Fibroblast of skin of back (primary cell): ENCODE data around the gene CHRNB1.
A peak's percentile ranks its signal among the peaks of the same experiment; 100 is the strongest.
"Not testable (repeated sequence)": the region's sequence is repeated elsewhere in the genome, so short reads cannot be mapped to it uniquely, and the experiment has no call there.

Experiments used
- DNase-seq: peaks from one replicate; pipeline ENCODE4 v3.0.0-alpha.2; 2013

CHRNB1 gene

GRCh38 chr17:7468804-7469389 lies 24.0 kb downstream of the CHRNB1 start:
- DNase-seq: no peak

DNA sequence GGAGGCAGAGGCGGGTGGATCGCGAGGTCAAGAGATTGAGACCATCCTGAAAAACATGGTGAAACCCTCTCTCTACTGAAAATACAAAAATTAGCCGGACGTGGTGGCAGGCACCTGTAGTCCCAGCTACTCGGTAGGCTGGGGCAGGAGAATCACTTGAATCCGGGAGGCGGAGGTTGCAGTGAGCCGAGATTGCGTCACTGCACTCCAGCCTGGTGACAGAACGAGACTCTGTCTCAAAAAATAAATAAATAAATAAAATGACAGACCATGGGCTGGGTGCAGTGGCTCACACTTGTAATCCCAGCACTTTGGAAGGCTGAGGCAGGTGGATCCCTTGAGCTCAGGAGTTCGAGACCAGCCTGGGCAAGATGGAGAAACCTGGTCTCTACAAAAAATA lies 25.0 kb downstream of the CHRNB1 start:
- DNase-seq: not testable (repeated sequence)

GRCh38 chr17:7470457-7470973 lies 25.7 kb downstream of the CHRNB1 start:
- not testable (repeated sequence) for DNase-seq

DNA sequence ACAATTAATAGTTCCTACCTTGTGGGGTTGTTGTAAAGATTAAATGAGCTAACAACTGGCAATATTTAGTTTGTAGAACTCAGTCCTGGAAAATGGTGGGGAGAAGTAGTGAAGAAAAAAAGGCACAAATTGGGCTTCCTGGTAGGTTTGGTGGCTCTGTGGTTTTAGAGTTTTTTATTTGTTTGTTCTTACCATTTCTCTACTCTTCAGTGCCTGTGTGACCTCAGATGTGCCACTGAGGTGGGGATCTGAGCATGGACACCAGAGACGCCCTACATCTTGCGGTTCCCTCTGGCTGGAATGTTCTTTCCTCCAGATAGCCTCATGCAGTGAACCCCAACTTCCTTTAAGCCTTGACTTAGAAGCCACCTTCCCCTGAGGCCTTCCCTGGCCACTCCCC lies 26.9 kb downstream of the CHRNB1 start:
- no peak for DNase-seq

GRCh38 chr17:7474767-7475166 lies 29.9 kb downstream of the CHRNB1 start:
- DNase-seq: not testable (repeated sequence)

GRCh38 chr17:7475764-7476422 lies 31.0 kb downstream of the CHRNB1 start:
- DNase-seq: peak; percentile 9

- DNase-seq: peak; percentile 36
Observed at GRCh38 chr17:7476494-7476893, 31.6 kb downstream of the CHRNB1 start.

GRCh38 chr17:7476951-7477350 lies 32.1 kb downstream of the CHRNB1 start:
- no peak for DNase-seq

DNA sequence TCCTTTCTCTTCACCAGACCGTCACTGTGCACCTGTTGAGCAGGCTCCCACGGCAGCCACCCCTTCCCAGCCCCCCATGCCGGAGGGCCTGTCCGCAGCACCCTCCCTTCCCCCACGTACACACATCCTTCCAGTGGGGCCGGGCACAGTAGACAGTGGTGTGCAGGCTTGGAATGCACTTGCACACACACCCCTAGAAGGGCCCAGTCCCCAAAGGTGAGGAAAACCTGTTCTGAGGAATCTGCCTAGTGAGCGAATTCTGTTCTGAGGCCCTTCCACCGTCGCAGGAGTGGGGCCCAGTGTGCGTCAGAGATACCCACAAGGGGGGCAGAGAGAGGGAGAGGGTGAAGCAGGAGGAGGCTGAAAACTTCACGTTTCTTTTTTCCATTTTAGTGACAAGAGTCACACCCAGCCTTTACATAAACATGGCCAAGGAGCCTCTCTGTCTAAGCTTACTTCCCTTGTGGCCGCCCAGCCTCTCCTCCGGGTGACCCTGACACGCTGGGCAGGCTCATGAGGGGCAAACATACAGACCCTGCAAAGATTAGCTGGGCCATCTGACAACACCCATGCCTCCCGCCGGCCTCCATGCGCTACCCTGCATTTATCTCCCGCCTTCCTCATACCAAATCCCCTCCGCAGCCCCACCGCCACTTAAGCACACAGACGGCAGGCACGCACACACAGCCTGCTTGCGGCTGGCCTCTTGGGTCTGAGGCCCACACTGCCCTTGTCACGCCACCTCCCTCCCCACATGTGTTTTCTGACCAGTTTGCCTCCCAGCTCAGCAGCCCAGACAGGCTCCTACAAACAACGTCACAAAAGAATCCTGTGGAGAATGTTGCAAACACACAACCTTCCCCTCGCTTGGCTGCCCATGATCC lies 32.8 kb downstream of the CHRNB1 start:
- peak; percentile 80 for DNase-seq

GRCh38 chr17:7478276-7479212 lies 33.7 kb downstream of the CHRNB1 start:
- DNase-seq: peak; percentile 38

DNA sequence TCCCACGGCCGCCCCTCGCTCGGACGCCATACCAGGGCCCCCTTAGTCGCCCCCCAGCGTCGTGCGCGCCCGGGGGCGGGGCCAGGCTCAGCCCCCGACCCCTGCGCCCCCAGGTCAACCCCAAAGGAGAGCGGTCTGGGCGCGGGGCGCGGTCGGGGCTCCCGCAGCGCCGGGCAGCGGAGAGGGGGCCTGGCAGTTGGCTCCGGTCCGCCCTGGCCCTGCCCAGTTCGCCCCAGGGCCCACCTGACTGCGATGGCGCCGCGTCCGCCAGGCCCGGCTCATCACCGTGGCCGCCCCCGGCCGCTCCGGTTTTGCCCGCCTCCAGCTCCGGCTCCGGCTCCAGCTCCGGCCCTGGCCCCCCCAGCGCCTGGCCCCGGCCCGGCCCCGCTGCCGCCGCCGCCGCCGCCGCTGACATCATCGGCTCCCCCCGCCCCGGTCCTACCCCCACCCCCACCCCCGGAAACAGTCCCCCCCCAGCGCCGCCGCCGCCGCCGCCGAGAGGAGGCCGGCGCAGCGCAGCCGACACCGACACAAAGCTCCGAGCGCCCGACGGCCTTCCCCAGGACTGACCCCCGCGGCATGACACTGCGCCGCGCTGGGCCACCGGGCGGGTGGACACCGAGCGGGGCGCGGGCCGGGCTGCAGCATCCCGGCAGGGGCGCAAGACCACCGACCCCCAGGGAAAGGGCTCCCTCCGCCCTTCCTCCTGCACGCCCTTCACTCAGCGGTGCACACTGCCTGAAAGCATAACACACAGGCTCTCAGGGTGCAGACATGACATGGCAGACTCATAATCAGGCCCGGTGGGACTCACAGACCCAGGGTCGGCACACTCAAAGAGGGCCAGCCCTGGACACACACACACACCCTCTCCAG lies 34.6 kb downstream of the CHRNB1 start, which contains the start of gene ZBTB4:
Gene ZBTB4, minus strand, starts transcription at position 419 of the 876 bp plus-strand sequence. CDS start 12,830 bp downstream, outside the sequence.
- DNase-seq: peak; percentile 57

- DNase-seq: peak; percentile 18
Observed at GRCh38 chr17:7480089-7480384, 35.2 kb downstream of the CHRNB1 start.

DNA sequence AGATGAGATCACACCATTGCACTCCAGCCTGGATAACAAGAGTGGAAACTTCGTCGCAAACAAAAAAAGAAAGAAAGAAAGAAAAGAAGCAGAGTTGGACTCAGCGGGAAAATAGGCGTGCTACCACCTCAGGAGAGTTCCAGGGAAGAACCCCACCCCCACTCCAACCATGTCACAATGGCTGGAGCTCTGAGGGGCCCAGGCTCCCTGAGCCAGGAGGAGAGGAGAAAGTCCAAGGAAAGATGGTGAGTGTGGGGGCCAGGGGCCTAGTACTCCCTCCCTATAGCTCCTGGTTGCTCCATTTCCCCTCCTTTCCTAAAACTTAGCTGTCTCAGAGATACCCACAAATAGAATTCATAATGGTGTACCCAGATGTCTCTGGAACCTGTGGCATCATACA lies 36.4 kb downstream of the CHRNB1 start, which contains the start of gene SLC35G6:
Gene SLC35G6, plus strand, starts transcription at position 172 of the 400 bp plus-strand sequence. Its CDS starts 71 bp downstream, at position 243.
- DNase-seq: not testable (repeated sequence)

- not testable (repeated sequence) for DNase-seq
Observed at GRCh38 chr17:7481842-7482741, 37.2 kb downstream of the CHRNB1 start.

DNA sequence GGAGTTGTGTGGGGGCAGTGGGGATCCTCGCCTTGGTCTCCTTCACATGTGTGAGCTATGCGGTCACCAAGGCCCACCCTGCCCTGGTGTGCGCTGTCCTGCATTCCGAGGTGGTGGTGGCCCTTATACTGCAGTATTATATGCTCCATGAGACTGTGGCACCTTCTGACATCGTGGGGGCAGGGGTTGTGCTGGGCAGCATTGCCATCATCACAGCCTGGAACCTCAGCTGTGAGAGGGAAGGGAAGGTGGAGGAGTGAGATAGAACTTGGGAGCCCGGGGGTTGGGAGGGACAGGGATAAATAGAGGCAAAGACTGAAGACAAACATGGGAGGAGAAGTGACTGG lies 37.9 kb downstream of the CHRNB1 start:
- DNase-seq: not testable (repeated sequence)

GRCh38 chr17:7483255-7484066 lies 38.6 kb downstream of the CHRNB1 start:
- DNase-seq: peak; percentile 91

- DNase-seq: peak; percentile 97
Observed at GRCh38 chr17:7484067-7484918, 39.4 kb downstream of the CHRNB1 start, which contains the start of gene POLR2A. TSS of gene POLR2A (plus strand) at chr17:7484366.

DNA sequence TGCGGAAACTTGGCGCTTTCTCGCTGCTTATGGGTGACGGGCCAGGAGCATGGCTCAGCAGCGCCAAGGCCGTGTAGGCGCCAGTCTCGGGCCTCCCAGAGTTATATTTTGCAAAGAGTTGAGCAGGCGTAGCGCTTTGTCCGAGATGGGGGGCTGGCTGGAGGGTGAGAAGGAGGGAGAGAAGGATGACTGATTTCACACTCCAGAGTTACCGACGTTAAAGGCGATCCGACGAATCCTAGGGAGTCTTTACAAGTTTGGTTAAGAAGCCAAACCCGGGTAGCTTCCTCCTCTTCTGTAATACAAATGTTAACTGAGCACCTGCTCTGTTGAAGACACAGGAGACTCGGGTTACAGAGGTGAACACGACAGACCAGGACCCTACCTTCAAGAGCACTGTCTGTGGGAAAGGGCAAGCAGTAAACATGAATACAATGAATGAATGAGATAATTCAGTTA lies 40.1 kb downstream of the CHRNB1 start:
- no peak for DNase-seq
